ENCODE data around the gene HCK. TPM values are rescaled to one million over a fixed set of nuclear protein-coding genes. Genes with fewer than 3 reads are reported as not detected.
A peak's percentile ranks its signal among the peaks of the same experiment; 100 is the strongest.

The HCK gene
- total and polyA plus RNA-seq, 9 of the 15 experiments (the other 6 are each of a cell fraction or from before 2014, with no cell fraction given), result 0.09 to 0.51 (median 0.27) TPM; not detected in 6

DNA sequence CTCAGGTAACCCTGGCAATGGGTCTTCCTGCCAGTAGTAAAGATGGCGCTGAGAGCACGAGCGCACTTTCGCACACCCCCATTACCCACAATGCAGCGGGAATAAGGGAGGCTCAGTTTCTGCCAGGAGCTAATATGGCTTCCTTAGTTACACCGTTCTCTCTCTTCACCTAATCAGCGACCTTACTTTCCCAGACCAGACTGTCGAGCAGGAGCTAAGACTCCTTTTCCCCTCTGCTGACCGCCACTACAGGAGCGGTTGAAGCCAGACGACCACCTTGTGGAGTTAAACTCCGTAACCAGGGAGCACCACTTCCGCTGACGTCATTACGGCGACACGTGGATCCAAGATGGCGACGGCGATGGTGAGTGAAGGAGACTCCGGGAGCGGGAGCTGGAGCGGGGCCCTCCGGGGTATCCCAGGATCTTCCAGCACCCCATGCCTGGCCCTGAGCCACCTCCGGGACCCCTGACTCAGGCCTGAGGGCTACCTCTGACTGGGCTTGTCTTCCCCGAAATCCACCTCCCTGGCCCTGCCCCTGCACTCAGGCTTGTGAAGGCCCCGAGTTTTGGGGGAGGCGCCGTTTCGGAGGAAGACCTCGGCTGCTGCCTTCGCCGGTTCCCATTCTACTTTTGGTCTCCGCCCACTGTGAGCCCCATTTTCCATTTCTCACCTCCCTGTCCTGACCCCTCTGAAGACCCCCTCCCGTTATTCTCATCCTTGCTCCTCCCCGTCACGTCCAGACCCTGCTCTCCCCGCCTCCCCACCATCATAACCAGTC is 57.5 kb downstream of the HCK start, which contains the start of gene TM9SF4 (continued):
- TF ChIP-seq GATA2 (CRISPR knock-in tag; IDR thresholded peaks at IDR 0.05) (peak; percentile 61), XRCC4 (IDR thresholded peaks at IDR 0.05; ENCODE audit: extremely low read depth, insufficient read depth, insufficient read length) (no peak), TBL1XR1 (IDR thresholded peaks at IDR 0.05; ENCODE audit: low read length in 2 of 2) (no peak; a peak in 2 of 4 replicates), CEBPB (tag; IDR thresholded peaks at IDR 0.05) (no peak), ESRRA (IDR thresholded peaks at IDR 0.05; ENCODE audit: borderline replicate concordance, low read depth) (peak; percentile 68), DPF2 (IDR thresholded peaks at IDR 0.05) (peak; percentile 31; the same call in 1 of the 2 replicates), ZZZ3 (IDR thresholded peaks at IDR 0.05) (peak; percentile 60; the same call in 1 of the 2 replicates), RBM22 (IDR thresholded peaks at IDR 0.05; ENCODE audit: low read depth, low read length, poor library complexity, severe bottlenecking) (no peak), ZNF311 (CRISPR knock-in tag; IDR thresholded peaks at IDR 0.05) (0 out of 2 replicates have a peak, but pooled peaks have one; percentile 55), MIER1 (IDR thresholded peaks at IDR 0.05; ENCODE audit: low read depth) (0 out of 2 replicates have a peak, but pooled peaks have one; percentile 8), FOXK1 (CRISPR knock-in tag; IDR thresholded peaks at IDR 0.05; ENCODE audit: borderline replicate concordance) (peak; percentile 54; the same call in 1 of the 2 replicates), NR2C2 (CRISPR knock-in tag; IDR thresholded peaks at IDR 0.05) (peak; percentile 68), NR2C2 (tag; IDR thresholded peaks at IDR 0.05) (peak; percentile 92), SIX5 (IDR thresholded peaks at IDR 0.05; ENCODE audit: borderline replicate concordance in 1 of 2, insufficient read depth in 1 of 2, low read depth in 1 of 2, low read length in 2 of 2) (peak; percentile 85 to 88), ZNF274 (IDR thresholded peaks at IDR 0.05; ENCODE audit: borderline replicate concordance, low read depth, low read length) (no peak), CCNT2 (IDR thresholded peaks at IDR 0.05; ENCODE audit: borderline replicate concordance, extremely low read depth, insufficient read length, low read depth, low read length) (no peak), MTA1 (IDR thresholded peaks at IDR 0.05; ENCODE audit: borderline replicate concordance) (peak; percentile 98), RBBP5 (IDR thresholded peaks at IDR 0.05; ENCODE audit: borderline replicate concordance, insufficient read depth, low read length, poor library complexity, severe bottlenecking) (peak; percentile 93)
- TF ChIP-seq, protein P1, sequence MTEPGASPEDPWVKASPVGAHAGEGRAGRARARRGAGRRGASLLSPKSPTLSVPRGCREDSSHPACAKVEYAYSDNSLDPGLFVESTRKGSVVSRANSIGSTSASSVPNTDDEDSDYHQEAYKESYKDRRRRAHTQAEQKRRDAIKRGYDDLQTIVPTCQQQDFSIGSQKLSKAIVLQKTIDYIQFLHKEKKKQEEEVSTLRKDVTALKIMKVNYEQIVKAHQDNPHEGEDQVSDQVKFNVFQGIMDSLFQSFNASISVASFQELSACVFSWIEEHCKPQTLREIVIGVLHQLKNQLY (CRISPR knock-in tag; conservative IDR thresholded peaks at IDR 0.05), result 0 out of 4 replicates have a peak, but pooled peaks of 1 of the 2 experiments have one; percentile 36
- TF ChIP-seq, protein P2, sequence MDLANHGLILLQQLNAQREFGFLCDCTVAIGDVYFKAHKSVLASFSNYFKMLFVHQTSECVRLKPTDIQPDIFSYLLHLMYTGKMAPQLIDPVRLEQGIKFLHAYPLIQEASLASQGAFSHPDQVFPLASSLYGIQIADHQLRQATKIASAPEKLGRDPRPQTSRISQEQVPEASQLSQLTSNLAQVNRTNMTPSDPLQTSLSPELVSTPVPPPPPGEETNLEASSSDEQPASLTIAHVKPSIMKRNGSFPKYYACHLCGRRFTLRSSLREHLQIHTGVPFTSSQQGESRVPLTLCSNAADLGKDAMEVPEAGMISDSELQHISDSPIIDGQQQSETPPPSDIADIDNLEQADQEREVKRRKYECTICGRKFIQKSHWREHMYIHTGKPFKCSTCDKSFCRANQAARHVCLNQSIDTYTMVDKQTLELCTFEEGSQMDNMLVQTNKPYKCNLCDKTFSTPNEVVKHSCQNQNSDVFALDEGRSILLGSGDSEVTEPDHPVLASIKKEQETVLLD (IDR thresholded peaks at IDR 0.05), result peak; percentile 57; the same call in 1 of the 2 replicates
- TF ChIP-seq, protein P3, sequence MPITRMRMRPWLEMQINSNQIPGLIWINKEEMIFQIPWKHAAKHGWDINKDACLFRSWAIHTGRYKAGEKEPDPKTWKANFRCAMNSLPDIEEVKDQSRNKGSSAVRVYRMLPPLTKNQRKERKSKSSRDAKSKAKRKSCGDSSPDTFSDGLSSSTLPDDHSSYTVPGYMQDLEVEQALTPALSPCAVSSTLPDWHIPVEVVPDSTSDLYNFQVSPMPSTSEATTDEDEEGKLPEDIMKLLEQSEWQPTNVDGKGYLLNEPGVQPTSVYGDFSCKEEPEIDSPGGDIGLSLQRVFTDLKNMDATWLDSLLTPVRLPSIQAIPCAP (CRISPR knock-in tag; IDR thresholded peaks at IDR 0.05; ENCODE audit: borderline replicate concordance), result no peak

All from K562 (cell line).